Skin of body (tissue), 2 donors: ENCODE measurements around the gene TMEM9. TPM values are rescaled to one million over a fixed set of nuclear protein-coding genes. Genes with fewer than 3 reads are reported as not detected.
A peak's percentile ranks its signal among the peaks of the same experiment; 100 is the strongest.

Source experiments
- DNase-seq: peaks from one replicate; lab custom pipeline; 2025; lab: John Stamatoyannopoulos, UW
- total RNA-seq: library from RNA; depleted of rRNA; stranded (reverse); fragments of >200 nt; gene quantifications from one replicate; pipeline ENCODE4 v1.2.3, GENCODE V29; 2014

The TMEM9 gene
- total RNA-seq, 1 donor from 2014 or later = 57.1 TPM

GRCh38 chr1:201127755-201128455 lies 26.4 kb downstream of the TMEM9 start:
- no peak for DNase-seq

- DNase-seq = no peak
These were observed 27.2 kb downstream of the TMEM9 start, which contains the start of gene ASCL5 for GRCh38 chr1:201126832-201127754. TSS of gene ASCL5 (minus strand) at chr1:201127184. CDS start at chr1:201115372, 11,812 bp downstream.

DNA sequence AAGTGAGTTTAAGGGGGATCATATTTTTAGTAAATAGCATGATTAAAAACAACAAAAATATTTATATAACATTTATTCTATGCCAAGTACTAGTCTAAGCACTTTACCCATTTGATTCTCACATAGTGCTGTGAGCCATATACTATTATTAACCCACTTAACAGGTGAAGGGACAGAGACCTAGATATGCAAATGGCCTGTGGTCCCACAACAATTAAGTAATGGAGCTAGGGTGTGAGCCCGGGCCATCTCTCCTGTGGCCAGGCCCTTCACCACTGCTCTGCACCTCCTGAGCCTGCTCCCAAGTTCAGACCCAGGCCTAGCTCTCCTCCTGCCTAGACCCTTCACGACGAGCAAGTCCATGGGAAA lies 27.8 kb downstream of the TMEM9 start:
- DNase-seq = no peak

DNA sequence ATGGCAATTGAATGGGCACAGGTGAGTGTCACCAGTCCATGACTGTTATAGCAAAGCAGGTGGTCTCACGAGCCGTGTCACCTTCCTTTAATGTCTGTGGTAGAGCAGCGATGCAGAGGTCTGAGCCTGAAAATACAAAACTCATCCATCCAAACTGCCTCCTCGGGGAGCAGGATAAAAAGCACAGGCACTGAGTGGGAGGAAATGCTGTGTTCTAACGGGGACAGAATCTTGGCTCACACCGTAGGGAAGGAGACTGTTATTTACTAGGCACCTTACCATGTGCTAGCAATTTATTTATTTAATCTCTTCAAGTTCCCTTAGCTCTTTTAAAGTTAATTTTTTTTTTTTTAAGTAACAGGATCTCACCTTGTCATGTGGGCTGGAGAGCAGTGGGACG lies 28.5 kb downstream of the TMEM9 start:
- DNase-seq = no peak

GRCh38 chr1:201125019-201125418 lies 29.3 kb downstream of the TMEM9 start:
- peak; percentile 21 for DNase-seq

DNA sequence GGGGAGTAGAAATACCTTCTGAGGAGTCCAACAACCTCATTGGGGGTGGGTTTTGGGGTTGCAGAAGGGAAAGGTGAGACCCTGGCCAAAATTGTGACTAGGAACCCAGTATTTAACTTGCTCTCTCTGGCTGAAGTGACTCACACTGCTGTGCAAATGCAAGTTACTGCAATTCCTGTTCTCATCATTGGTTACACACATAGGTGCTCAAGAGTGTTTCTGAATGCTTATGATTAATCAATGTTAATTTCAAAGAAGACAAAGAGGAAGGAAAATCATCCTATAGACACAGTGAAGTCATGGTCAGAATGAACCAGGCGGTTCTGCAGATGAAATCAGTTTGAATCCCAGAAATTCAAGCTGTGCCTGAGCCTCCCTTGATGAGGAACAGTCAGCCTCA lies 30.4 kb downstream of the TMEM9 start:
- no peak for DNase-seq

GRCh38 chr1:201122321-201122957 lies 31.8 kb downstream of the TMEM9 start:
- DNase-seq = no peak

GRCh38 chr1:201119206-201120197 lies 34.8 kb downstream of the TMEM9 start:
- DNase-seq = peak; percentile 67

DNA sequence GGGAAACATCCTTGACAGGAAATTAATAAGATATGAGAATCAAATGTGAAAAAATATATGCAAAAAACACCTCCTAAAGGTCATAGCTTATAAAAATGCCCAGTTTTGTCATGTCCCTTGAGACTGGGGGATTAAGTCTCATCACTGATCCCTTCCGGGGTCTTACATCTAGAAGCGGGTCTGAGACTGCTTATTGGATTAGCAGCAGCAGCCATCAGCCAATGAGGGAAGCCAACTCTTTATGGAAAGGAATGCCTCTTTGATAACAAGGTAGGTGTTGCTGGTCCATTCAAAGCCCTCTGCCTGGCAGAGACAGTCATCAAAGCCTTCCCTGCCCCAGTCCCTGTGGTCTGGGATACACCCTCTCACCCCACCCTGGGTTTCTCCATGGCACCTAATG lies 38.2 kb downstream of the TMEM9 start:
- DNase-seq = no peak

DNA sequence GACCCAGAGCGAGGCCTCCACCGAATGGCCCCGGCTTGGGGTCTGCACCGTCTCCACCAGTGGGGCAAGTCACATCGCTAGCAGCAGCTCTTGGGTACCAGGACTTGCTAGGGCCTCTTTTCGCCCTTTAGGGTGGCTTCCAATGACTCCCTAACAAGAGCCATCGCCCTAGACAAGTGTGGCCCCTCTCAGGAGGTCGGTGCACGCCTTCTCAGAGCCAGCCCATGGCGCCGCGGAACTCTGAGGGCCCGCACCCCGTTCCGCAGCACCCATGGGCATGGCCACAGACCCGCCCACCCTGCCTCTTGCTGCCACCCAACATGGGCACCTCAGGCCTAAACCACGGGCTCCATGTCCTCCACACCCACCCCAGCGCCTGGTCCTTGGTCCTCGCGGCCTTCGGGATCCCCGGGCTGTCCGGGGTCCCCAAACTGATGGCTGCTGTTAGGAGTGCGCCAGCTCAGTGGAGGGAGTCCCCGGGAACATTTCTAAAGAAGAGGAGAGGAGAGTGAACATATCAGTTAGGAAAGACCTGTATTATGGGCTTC lies 38.8 kb downstream of the TMEM9 start:
- DNase-seq = no peak

GRCh38 chr1:201114245-201115131 lies 39.8 kb downstream of the TMEM9 start:
- peak; percentile 89 for DNase-seq

GRCh38 chr1:201113451-201114244 lies 40.6 kb downstream of the TMEM9 start:
- DNase-seq = no peak

DNA sequence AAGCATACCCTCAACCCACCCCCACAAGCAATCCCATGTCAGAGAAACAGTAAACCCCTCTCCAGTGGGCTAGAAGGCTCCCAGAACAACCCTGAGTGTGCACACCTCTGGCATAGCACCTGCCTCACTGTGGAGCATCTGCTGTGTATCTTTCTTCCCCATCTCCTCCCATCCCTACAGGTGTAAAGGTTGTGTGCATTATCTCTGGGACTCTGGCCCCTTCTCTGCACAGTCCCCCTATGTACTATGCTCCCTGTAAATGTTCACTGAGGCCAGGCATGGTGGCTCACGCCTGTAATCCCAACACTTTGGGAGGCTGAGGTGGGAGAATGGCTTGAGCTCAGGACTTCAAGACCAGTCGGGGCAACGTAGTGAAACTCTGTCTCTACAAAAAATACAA lies 41.3 kb downstream of the TMEM9 start:
- DNase-seq = no peak

- DNase-seq = no peak
These were observed 42.0 kb downstream of the TMEM9 start, which contains the start of gene CACNA1S for GRCh38 chr1:201112173-201112731. TSS of gene CACNA1S (minus strand) at chr1:201112426. CDS start at chr1:201112339, 87 bp downstream.

- DNase-seq = no peak
These were observed 42.6 kb downstream of the TMEM9 start for GRCh38 chr1:201111672-201112071.

DNA sequence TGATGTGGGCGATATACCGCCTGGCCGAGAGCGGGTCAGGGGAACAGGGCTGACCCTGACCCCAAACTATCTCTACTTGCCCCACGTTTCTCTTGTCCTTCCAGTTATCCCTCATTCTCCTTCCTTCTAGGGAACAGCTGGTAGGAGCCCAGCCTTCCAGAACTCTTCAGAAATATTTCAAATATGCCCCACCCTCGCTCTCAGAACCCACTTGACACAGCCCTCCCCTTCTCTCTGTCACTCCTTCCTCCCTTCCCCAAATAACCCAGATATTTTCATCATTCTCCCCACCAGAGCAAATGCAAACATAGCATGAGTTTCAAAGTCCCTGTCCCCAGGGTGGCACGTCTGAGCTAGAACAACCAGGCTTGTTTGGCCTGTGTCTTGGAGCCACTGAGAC lies 43.1 kb downstream of the TMEM9 start:
- no peak for DNase-seq

DNA sequence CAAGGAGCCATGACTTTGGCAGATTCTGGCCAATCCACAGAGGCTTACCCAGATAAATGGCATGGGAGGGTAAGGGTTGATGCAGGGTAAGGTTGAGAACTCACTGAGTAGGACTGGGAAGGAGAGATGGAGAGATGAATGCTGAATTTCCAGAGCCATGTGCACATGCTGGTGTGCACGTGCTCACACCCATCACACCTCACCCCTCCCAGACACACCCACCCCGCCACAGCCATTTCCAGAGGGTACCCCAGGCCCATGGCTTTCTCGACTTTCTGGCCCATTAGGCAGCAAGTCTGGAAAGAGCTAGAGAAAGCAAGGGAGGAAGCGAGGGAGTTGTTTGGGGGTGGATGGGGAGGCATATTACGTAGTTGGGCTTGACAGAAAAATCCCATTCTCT lies 43.7 kb downstream of the TMEM9 start:
- DNase-seq = no peak

- no peak for DNase-seq
These were observed 44.1 kb downstream of the TMEM9 start for GRCh38 chr1:201110138-201110537.
